ENCODE results near the gene PCP4L1. TPM values are rescaled to one million over a fixed set of nuclear protein-coding genes. Genes with fewer than 3 reads are reported as not detected.

The PCP4L1 gene
- total and polyA plus RNA-seq, 9 donors, result 0.69 to 20.2 (median 2.6) TPM

DNA sequence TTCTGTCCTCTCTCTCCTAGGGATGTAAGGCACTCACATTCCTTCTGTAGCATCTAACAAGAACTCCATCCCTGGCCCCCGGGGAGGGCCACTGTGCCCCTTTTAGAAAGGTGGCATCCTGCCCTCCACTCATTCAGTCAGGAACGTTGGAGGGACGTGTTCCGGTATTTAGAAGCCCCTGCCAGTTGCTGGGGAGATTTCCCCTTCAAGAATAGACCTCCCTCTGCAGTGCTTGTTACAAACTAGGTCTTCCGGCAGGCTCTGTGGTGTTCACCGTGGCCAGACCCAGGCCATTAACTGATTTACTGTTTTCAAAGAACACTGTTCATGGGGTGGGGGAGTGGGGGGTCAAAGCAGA is 779 bp downstream of the PCP4L1 start:
- H3K36me3 ChIP-seq, result no peaks in the 10 kb centered on the region
- peak overlapping the region; percentile 41 for H3K4me3 ChIP-seq
- H3K4me1 ChIP-seq (ENCODE audit: insufficient read depth), result peaks cover 7% of the 10 kb centered on the region
- 38 to 42% (median 42%) methylated on average over 6 of the region's 6 CpGs for WGBS, 3 donors
- DNase-seq, result no peak
- H3K27ac ChIP-seq, result no peak overlapping the region
- no peaks in the 10 kb centered on the region for H3K27me3 ChIP-seq
- TF ChIP-seq POLR2A (IDR thresholded peaks at IDR 0.05), result no peak
- TF ChIP-seq EP300 (IDR thresholded peaks at IDR 0.05), result no peak
- no peak for TF ChIP-seq CTCF (IDR thresholded peaks at IDR 0.05)
- intact Hi-C loops (cut with DNase I), result no loop called here
- H3K9me3 ChIP-seq, result peaks cover 0 to 3% of the 10 kb centered on the region in 2 donors

GRCh38 chr1:161259765-161260164 is 1.2 kb downstream of the PCP4L1 start:
- Histone ChIP-seq H3K27me3 (no peaks in the 10 kb centered on the region), H3K9me3 (peaks cover 0 to 3% of the 10 kb centered on the region in 2 donors), H3K27ac (no peak overlapping the region), H3K4me1 (ENCODE audit: insufficient read depth) (peaks cover 7% of the 10 kb centered on the region), H3K4me3 (no peak overlapping the region), H3K36me3 (no peaks in the 10 kb centered on the region)
- TF ChIP-seq CTCF (IDR thresholded peaks at IDR 0.05), result no peak
- no peak for TF ChIP-seq EP300 (IDR thresholded peaks at IDR 0.05)
- TF ChIP-seq POLR2A (IDR thresholded peaks at IDR 0.05), result no peak
- WGBS, 3 donors, result 52 to 69% (median 68%) methylated on average over 1 of the region's 1 CpG
- intact Hi-C loops (cut with DNase I), result no loop called here
- no peak for DNase-seq

GRCh38 chr1:161260376-161261260 is 2.1 kb downstream of the PCP4L1 start:
- no peak overlapping the region for H3K27ac ChIP-seq
- peaks cover 0 to 3% of the 10 kb centered on the region in 2 donors for H3K9me3 ChIP-seq
- DNase-seq, result no peak
- 54 to 56% (median 54%) methylated on average over 9 of the region's 9 CpGs for WGBS, 3 donors
- H3K4me3 ChIP-seq, result no peak overlapping the region
- no peaks in the 10 kb centered on the region for H3K27me3 ChIP-seq
- intact Hi-C loops (cut with DNase I), result no loop called here
- TF ChIP-seq EP300 (IDR thresholded peaks at IDR 0.05), result no peak
- TF ChIP-seq CTCF (IDR thresholded peaks at IDR 0.05), result no peak
- TF ChIP-seq POLR2A (IDR thresholded peaks at IDR 0.05), result no peak
- H3K4me1 ChIP-seq (ENCODE audit: insufficient read depth), result peaks cover 13% of the 10 kb centered on the region
- no peaks in the 10 kb centered on the region for H3K36me3 ChIP-seq

- peaks cover 21% of the 10 kb centered on the region for H3K4me1 ChIP-seq (ENCODE audit: insufficient read depth)
- intact Hi-C loops (cut with DNase I), result no loop called here
- 43 to 57% (median 53%) methylated on average over 12 of the region's 12 CpGs for WGBS, 3 donors
Measured at GRCh38 chr1:161261261-161262235, 3.0 kb downstream of the PCP4L1 start.

More at GRCh38 chr1:161261261-161262235, 3.0 kb downstream of the PCP4L1 start:
- Histone ChIP-seq H3K27me3 (no peaks in the 10 kb centered on the region), H3K36me3 (no peaks in the 10 kb centered on the region), H3K4me3 (no peak overlapping the region), H3K27ac (no peak overlapping the region), H3K9me3 (peaks cover 0 to 3% of the 10 kb centered on the region in 2 donors)
- no peak for TF ChIP-seq POLR2A (IDR thresholded peaks at IDR 0.05)
- no peak for TF ChIP-seq EP300 (IDR thresholded peaks at IDR 0.05)
- no peak for TF ChIP-seq CTCF (IDR thresholded peaks at IDR 0.05)
- no peak for DNase-seq

Measured in ovary (tissue), 9 donors.